PC-9 (cell line): Measurements from ENCODE around the gene AQP9. TPM values are rescaled to one million over a fixed set of nuclear protein-coding genes. Genes with fewer than 3 reads are reported as not detected.

Experiments used
- BruUV-seq: library from RNA; stranded (reverse); fragments of 400-500 nt; replicated peaks from 2 replicates; lab custom pipeline; 2021; lab: Mats Ljungman, UMichigan
- CTCF ChIA-PET: fragments of 300-600 bp; sonication (Branson Sonifier 250); formaldehyde crosslinking; loops from one replicate; lab custom pipeline; 2022; ENCODE audit warnings: antibody characterized with exemption; lab: Charles Lee
- POLR2A ChIA-PET: fragments of 300-600 bp; sonication (Branson Sonifier 250); formaldehyde crosslinking; loops from one replicate; lab custom pipeline; 2022; ENCODE audit warnings: antibody characterized with exemption; ENCODE audit not compliant: unreplicated experiment; lab: Charles Lee
- DNase-seq, 2 experiments: peaks; one replicate each; pipeline versions ENCODE4 v3.0.0 to v3.0.0-alpha.2; 2015 to 2022; ENCODE audit warnings: mixed read lengths in 1 of 2
- H2AFZ ChIP-seq: fragments of 200-600 bp; sonication (generic); 2 replicates; pipeline ENCODE4 v1.8.1; 2017; ENCODE audit warnings: antibody characterized with exemption
- H3F3A ChIP-seq: fragments of 200-600 bp; sonication (generic); 2 replicates; pipeline ENCODE4 v1.8.1; 2017; ENCODE audit warnings: antibody characterized with exemption, mild to moderate bottlenecking, low read depth; ENCODE audit not compliant: insufficient read depth
- H3K27ac ChIP-seq: fragments of 200-600 bp; sonication (generic); 2 replicates; pipeline ENCODE4 v1.6.1; 2016; ENCODE audit warnings: mixed run types
- H3K27me3 ChIP-seq: fragments of 200-600 bp; sonication (generic); 2 replicates; pipeline ENCODE4 v1.6.1; 2016; ENCODE audit warnings: low read depth, mixed run types; ENCODE audit not compliant: insufficient read depth
- H3K36me3 ChIP-seq: fragments of 200-600 bp; sonication (generic); 2 replicates; pipeline ENCODE4 v1.6.1; 2016; ENCODE audit warnings: low read depth, mixed run types
- H3K4me1 ChIP-seq: fragments of 200-600 bp; sonication (generic); replicated peaks from 2 replicates; pipeline ENCODE4 v1.6.1; 2016; ENCODE audit warnings: mixed run types; ENCODE audit not compliant: insufficient read depth
- H3K4me2 ChIP-seq: fragments of 200-600 bp; sonication (generic); 2 replicates; pipeline ENCODE4 v1.6.1; 2017; ENCODE audit warnings: mixed run types
- H3K4me3 ChIP-seq: fragments of 200-600 bp; sonication (generic); 2 replicates; pipeline ENCODE4 v1.6.1; 2016; ENCODE audit warnings: mixed run types
- H3K79me2 ChIP-seq: fragments of 200-600 bp; sonication (generic); 2 replicates; pipeline ENCODE4 v1.6.1; 2017; ENCODE audit warnings: low read depth, mixed run types
- H3K9me2 ChIP-seq: fragments of 200-600 bp; sonication (generic); 2 replicates; pipeline ENCODE4 v1.8.1; 2017; ENCODE audit warnings: mild to moderate bottlenecking; ENCODE audit not compliant: insufficient read depth
- H3K9me3 ChIP-seq: fragments of 200-600 bp; sonication (generic); 2 replicates; pipeline ENCODE4 v1.8.1; 2016; ENCODE audit warnings: low read depth; ENCODE audit not compliant: insufficient read depth
- H4K20me1 ChIP-seq: fragments of 200-600 bp; sonication (generic); 2 replicates; pipeline ENCODE4 v1.8.1; 2017; ENCODE audit not compliant: insufficient read depth
- EZH2 ChIP-seq: fragments of 200-600 bp; sonication (generic); IDR thresholded peaks from 2 replicates; pipeline ENCODE4 v1.8.0; 2017; ENCODE audit warnings: antibody characterized with exemption, low read depth
- intact Hi-C: fragments of 100-400 bp; cut with micrococcal nuclease; formaldehyde crosslinking; loops from one replicate; pipeline ENCODE4 v1.10.0; 2022; ENCODE audit not compliant: unreplicated experiment
- total RNA-seq: library from RNA; stranded (reverse); gene quantifications from 2 replicates; pipeline ENCODE4 v1.2.3, GENCODE V29; 2021
- TF ChIP-seq, protein P1 (sequence below): fragments of 200-600 bp; sonication (generic); conservative IDR thresholded peaks from 2 replicates; pipeline ENCODE4 v1.6.1; 2017; ENCODE audit warnings: mixed run types, antibody characterized with exemption, mild to moderate bottlenecking, moderate library complexity

AQP9 gene
- total RNA-seq, 1 experiment from 2014 or later = not detected

DNA sequence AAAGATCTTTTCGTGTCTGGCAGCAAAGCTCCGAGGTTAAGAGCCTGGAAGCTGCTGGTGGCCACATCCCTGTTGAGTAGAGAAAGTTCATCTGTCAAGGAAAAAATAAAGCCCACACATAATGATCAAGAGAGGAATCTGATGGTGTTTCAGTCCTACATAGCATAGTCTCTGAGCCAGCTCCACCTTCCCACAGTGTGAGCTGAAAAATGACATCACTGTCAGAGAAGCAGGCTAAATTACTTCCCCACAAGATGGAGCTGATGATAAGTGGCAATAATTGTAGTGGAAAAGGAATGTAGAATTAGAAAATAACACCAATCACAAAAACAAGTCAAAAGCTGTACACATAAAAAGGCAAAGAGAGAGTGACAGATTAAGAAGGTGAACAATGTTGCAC, 84.5 kb downstream of the AQP9 start:
- TF ChIP-seq, protein P1, sequence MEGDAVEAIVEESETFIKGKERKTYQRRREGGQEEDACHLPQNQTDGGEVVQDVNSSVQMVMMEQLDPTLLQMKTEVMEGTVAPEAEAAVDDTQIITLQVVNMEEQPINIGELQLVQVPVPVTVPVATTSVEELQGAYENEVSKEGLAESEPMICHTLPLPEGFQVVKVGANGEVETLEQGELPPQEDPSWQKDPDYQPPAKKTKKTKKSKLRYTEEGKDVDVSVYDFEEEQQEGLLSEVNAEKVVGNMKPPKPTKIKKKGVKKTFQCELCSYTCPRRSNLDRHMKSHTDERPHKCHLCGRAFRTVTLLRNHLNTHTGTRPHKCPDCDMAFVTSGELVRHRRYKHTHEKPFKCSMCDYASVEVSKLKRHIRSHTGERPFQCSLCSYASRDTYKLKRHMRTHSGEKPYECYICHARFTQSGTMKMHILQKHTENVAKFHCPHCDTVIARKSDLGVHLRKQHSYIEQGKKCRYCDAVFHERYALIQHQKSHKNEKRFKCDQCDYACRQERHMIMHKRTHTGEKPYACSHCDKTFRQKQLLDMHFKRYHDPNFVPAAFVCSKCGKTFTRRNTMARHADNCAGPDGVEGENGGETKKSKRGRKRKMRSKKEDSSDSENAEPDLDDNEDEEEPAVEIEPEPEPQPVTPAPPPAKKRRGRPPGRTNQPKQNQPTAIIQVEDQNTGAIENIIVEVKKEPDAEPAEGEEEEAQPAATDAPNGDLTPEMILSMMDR = no peak
- Histone ChIP-seq H3K27ac (no peak overlapping the region), H3K79me2 (no peaks in the 10 kb centered on the region), H3K36me3 (no peaks in the 10 kb centered on the region), H3K4me1 (no peaks in the 10 kb centered on the region), H2AFZ (no peak overlapping the region), H3K27me3 (no peaks in the 10 kb centered on the region), H3K9me2 (no peaks in the 10 kb centered on the region), H3K4me3 (no peak overlapping the region), H3K4me2 (no peak overlapping the region), H3K9me3 (no peaks in the 10 kb centered on the region), H4K20me1 (no peaks in the 10 kb centered on the region), H3F3A (no peaks in the 10 kb centered on the region)
- intact Hi-C loops = loop anchor here (10.0 kb wide), 1 partner anchor 432 kb away; no protein-coding TSS in a partner anchor
- no peak for DNase-seq
- ChIA-PET POLR2A (interaction anchor here (0.5 to 0.7 kb wide), 3 partner anchors 38 to 1137 kb away, joined by 3 to 7 read pairs (median 4); partner anchors contain the start of gene ADAM10), CTCF (no interaction called here)
- BruUV-seq = no TSS peak

DNA sequence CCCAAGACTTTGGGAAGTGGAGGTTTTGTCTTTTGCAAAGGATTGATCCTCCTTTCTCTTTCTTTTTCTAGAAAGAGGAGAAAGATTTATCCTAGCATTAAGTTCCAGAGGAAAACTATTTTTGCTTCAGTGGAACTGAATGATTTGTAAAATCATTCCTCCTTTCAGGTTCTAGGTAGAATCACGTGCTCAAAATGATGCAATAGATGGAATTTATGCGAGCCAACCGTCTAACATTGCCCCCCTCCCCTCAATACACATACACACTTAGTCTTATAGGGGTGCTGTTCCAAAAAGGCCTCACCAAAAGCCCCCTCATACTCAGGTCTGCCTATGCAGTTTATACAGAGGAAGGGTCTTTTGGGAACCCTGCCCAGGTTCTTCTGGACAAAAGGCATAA, 85.3 kb downstream of the AQP9 start:
- Histone ChIP-seq H3K4me3 (no peak overlapping the region), H3K4me2 (no peak overlapping the region), H3K9me2 (no peaks in the 10 kb centered on the region), H3K27ac (no peak overlapping the region), H3K4me1 (peaks cover 6% of the 10 kb centered on the region), H3K9me3 (no peaks in the 10 kb centered on the region), H4K20me1 (no peaks in the 10 kb centered on the region), H3K27me3 (no peaks in the 10 kb centered on the region), H3K79me2 (no peaks in the 10 kb centered on the region), H3F3A (no peaks in the 10 kb centered on the region), H2AFZ (no peak overlapping the region), H3K36me3 (no peaks in the 10 kb centered on the region)
- BruUV-seq = no TSS peak
- POLR2A ChIA-PET = interaction anchor here (0.6 to 0.7 kb wide), 2 partner anchors 526 to 899 kb away, joined by 3 to 5 read pairs; partner anchors contain the start of gene ADAM10
- no peak for DNase-seq
- intact Hi-C loops = loop anchor here (10.0 kb wide), 1 partner anchor 431 kb away; no protein-coding TSS in a partner anchor
- no peak for TF ChIP-seq EZH2
- TF ChIP-seq, protein P1 = no peak
- CTCF ChIA-PET = no interaction called here

DNA sequence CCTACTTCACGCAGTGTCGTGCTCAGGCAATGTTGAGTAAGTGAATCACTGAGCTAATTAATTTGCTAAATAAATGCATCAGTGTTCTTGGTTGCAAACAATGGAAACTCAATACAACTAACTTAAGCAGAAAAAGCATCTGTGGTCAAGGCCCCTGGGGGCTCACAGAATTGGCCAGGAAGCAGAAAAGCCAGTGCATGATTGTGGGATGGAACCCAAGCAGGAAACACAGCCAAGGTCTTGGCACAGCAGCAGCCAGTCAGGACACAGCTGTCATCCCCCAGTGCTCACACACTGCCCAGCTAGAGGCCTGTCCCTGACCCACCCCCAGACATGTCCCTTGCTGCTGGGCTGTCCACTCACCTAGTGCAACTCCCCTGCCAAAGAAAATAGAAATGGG, 85.9 kb downstream of the AQP9 start:
- CTCF ChIA-PET = no interaction called here
- no peak overlapping the region for H2AFZ ChIP-seq
- H3K4me2 ChIP-seq = no peak overlapping the region
- H3K9me3 ChIP-seq = no peaks in the 10 kb centered on the region
- H3K4me1 ChIP-seq = peaks cover 13% of the 10 kb centered on the region
- POLR2A ChIA-PET = no interaction called here
- DNase-seq = no peak
- H3K79me2 ChIP-seq = no peaks in the 10 kb centered on the region
- peaks cover 4% of the 10 kb centered on the region; the same call in 1 of the 2 replicates for H3F3A ChIP-seq
- BruUV-seq = no TSS peak
- no peaks in the 10 kb centered on the region for H3K9me2 ChIP-seq
- H3K27ac ChIP-seq = no peak overlapping the region
- H3K36me3 ChIP-seq = no peaks in the 10 kb centered on the region
- intact Hi-C loops = loop anchor here (10.0 kb wide), 1 partner anchor 431 kb away; no protein-coding TSS in a partner anchor
- no peaks in the 10 kb centered on the region for H3K27me3 ChIP-seq
- H3K4me3 ChIP-seq = no peak overlapping the region
- TF ChIP-seq, protein P1 = no peak
- TF ChIP-seq EZH2 = no peak
- no peaks in the 10 kb centered on the region for H4K20me1 ChIP-seq
